ENCODE results near the gene ANXA6. TPM values are rescaled to one million over a fixed set of nuclear protein-coding genes. Genes with fewer than 3 reads are reported as not detected.
"Not testable (repeated sequence)": the region's sequence is repeated elsewhere in the genome, so short reads cannot be mapped to it uniquely, and the experiment has no call there.

ANXA6 gene
- total RNA-seq, 1 experiment from 2014 or later: 16.4 TPM

DNA sequence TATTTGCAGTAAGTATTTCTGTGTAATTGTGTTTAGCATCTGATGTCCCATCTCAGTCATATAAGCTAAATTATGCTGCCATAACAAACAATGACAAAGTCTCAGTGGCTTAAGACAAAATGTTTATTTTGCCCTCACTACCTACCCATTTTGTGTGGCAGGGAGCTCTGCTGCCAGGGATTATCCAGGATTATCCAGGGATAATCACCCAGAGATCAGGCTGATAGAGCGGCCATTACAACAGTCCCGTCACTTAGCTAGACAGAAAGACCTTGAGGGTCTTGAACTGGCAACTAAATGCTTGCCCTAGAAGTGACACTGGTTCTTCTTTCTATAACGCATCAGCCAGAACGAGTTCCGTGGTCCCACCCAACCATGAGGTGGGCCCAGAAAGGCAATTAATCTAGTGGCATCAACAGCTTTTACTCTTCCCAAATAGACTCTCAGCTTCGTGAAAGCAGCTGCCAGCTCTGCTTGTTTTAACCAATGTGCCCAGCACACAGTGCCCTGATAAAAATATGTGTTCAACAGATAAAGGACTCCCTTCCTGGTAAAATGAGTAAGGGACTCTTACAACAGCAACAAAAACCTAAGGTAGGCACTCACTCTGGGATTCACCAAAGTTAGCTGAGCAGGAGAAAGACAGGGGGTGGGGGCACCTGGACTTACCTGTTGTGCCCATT is 43.5 kb upstream of the ANXA6 start:
- no peak overlapping the region for H3K4me3 Mint-ChIP-seq (ENCODE audit: low read depth, unreplicated experiment)
- no peaks in the 10 kb centered on the region for H3K9me3 Mint-ChIP-seq (ENCODE audit: low read depth, unreplicated experiment)
- no TSS peak for BruUV-seq (replicated peaks)
- no peak for DNase-seq
- TF ChIP-seq, protein P1, sequence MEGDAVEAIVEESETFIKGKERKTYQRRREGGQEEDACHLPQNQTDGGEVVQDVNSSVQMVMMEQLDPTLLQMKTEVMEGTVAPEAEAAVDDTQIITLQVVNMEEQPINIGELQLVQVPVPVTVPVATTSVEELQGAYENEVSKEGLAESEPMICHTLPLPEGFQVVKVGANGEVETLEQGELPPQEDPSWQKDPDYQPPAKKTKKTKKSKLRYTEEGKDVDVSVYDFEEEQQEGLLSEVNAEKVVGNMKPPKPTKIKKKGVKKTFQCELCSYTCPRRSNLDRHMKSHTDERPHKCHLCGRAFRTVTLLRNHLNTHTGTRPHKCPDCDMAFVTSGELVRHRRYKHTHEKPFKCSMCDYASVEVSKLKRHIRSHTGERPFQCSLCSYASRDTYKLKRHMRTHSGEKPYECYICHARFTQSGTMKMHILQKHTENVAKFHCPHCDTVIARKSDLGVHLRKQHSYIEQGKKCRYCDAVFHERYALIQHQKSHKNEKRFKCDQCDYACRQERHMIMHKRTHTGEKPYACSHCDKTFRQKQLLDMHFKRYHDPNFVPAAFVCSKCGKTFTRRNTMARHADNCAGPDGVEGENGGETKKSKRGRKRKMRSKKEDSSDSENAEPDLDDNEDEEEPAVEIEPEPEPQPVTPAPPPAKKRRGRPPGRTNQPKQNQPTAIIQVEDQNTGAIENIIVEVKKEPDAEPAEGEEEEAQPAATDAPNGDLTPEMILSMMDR (IDR thresholded peaks at IDR 0.05; ENCODE audit: unreplicated experiment): no peak
- no peak overlapping the region for H3K27ac Mint-ChIP-seq (ENCODE audit: unreplicated experiment)
- H3K36me3 Mint-ChIP-seq (ENCODE audit: insufficient read depth, unreplicated experiment): no peaks in the 10 kb centered on the region
- peaks cover 31% of the 10 kb centered on the region for H3K27me3 Mint-ChIP-seq (ENCODE audit: unreplicated experiment)
- intact Hi-C loops (cut with micrococcal nuclease; ENCODE audit: unreplicated experiment): loop anchor here (10.0 kb wide), 1 partner anchor 396 kb away; no protein-coding TSS in a partner anchor
- CTCF ChIA-PET: no interaction called here
- no peaks in the 10 kb centered on the region for H3K4me1 Mint-ChIP-seq (ENCODE audit: low read depth, unreplicated experiment)

DNA sequence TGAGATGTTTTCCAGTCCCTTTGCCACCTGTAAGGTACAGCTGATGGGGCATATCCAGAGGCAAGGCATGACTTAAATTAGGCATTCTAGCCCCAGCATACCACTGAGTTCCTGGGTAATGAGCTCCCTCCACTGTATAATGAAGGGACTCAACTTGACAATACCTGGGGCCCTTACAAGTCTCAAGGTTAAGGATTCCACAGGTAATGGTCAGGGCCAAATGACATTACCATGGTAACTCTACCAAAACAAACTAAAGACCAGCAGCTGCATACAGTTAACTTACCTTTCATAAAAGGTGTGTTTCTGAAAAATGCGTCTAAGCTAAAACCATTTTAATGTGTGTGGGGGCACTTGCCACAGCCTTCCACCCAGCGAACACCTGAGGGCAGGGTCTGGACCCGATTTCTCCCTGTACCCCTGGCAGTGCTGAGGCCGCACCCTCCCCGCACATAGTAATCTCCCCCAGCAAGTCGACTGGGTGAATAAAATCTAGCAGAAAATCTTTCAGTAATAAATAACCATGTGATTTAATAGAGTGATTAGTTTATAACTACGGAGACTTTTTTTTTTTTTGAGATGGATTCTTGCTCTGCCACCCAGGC is 42.1 kb upstream of the ANXA6 start:
- TF ChIP-seq, protein P1 (IDR thresholded peaks at IDR 0.05; ENCODE audit: unreplicated experiment): no peak
- Mint-ChIP-seq H3K27me3 (ENCODE audit: unreplicated experiment) (peaks cover 31% of the 10 kb centered on the region), H3K36me3 (ENCODE audit: insufficient read depth, unreplicated experiment) (no peaks in the 10 kb centered on the region), H3K4me3 (ENCODE audit: low read depth, unreplicated experiment) (no peak overlapping the region), H3K27ac (ENCODE audit: unreplicated experiment) (no peak overlapping the region), H3K4me1 (ENCODE audit: low read depth, unreplicated experiment) (no peaks in the 10 kb centered on the region), H3K9me3 (ENCODE audit: low read depth, unreplicated experiment) (no peaks in the 10 kb centered on the region)
- BruUV-seq (replicated peaks): no TSS peak
- CTCF ChIA-PET: no interaction called here
- DNase-seq: no peak
- intact Hi-C loops (cut with micrococcal nuclease; ENCODE audit: unreplicated experiment): loop anchor here (10.0 kb wide), 1 partner anchor 395 kb away; no protein-coding TSS in a partner anchor

DNA sequence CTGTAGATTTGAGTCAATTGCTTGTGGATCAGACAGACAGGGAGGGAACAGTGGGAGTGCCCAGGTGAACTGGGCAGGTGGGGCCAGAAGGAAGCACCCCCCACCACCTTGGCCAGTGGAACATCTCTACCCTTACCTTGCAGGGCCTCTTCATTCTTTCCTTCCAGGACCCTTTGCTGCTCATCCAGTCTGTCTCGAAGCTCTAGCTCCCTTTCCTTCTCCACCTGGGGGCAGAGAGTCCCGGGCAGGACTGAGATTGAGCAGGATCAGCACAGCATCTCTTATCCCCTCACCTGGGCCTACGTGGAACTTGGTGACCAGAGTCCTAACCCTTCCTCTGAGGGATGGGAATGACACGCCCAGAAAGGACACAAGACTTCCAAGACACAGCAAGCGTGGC is 41.3 kb upstream of the ANXA6 start:
- intact Hi-C loops (cut with micrococcal nuclease; ENCODE audit: unreplicated experiment): no loop called here
- no peak for DNase-seq
- H3K27me3 Mint-ChIP-seq (ENCODE audit: unreplicated experiment): peaks cover 31% of the 10 kb centered on the region
- H3K9me3 Mint-ChIP-seq (ENCODE audit: low read depth, unreplicated experiment): no peaks in the 10 kb centered on the region
- no peak overlapping the region for H3K4me3 Mint-ChIP-seq (ENCODE audit: low read depth, unreplicated experiment)
- CTCF ChIA-PET: interaction anchor here (1.3 kb wide), 1 partner anchor 17 kb away, joined by 4 read pairs; no protein-coding TSS in a partner anchor
- no peak overlapping the region for H3K27ac Mint-ChIP-seq (ENCODE audit: unreplicated experiment)
- no peaks in the 10 kb centered on the region for H3K4me1 Mint-ChIP-seq (ENCODE audit: low read depth, unreplicated experiment)
- TF ChIP-seq, protein P1 (IDR thresholded peaks at IDR 0.05; ENCODE audit: unreplicated experiment): no peak
- no peaks in the 10 kb centered on the region for H3K36me3 Mint-ChIP-seq (ENCODE audit: insufficient read depth, unreplicated experiment)
- no TSS peak for BruUV-seq (replicated peaks)

DNA sequence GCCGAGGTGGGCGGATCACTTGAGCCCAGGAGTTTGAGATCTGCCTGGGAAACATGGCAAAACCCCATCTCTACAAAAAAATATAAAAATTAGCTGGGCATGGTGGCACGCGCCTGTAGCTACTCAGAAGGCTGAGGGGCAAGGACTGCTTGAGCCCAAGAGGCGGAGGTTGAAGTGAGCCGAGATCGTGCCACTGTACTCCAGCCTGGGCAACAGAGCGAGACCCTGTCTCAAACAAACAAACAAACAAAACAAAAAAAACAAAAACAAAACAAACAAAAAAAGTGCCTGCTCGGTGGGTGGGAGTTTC is 39.7 kb upstream of the ANXA6 start:
- H3K9me3 Mint-ChIP-seq (ENCODE audit: low read depth, unreplicated experiment); H3K4me1 Mint-ChIP-seq (ENCODE audit: low read depth, unreplicated experiment); intact Hi-C loops (cut with micrococcal nuclease; ENCODE audit: unreplicated experiment); DNase-seq; CTCF ChIA-PET; H3K27ac Mint-ChIP-seq (ENCODE audit: unreplicated experiment); BruUV-seq (replicated peaks); H3K36me3 Mint-ChIP-seq (ENCODE audit: insufficient read depth, unreplicated experiment); H3K4me3 Mint-ChIP-seq (ENCODE audit: low read depth, unreplicated experiment): not testable (repeated sequence)
- peaks cover 31% of the 10 kb centered on the region for H3K27me3 Mint-ChIP-seq (ENCODE audit: unreplicated experiment)

All from Calu3 (cell line).